ENCODE measurements around the gene SLC29A1.

The SLC29A1 gene

GRCh38 chr6:44250067-44250717 lies 26.8 kb downstream of the SLC29A1 start:
- H3K9ac ChIP-seq (ENCODE audit: insufficient read length, low read depth) = no peak overlapping the region
- no peak for DNase-seq (ENCODE audit: low read depth, low spot score)
- H3K4me3 ChIP-seq (ENCODE audit: insufficient read length, low read depth) = no peak overlapping the region
- peaks cover 79% of the 10 kb centered on the region for H3K36me3 ChIP-seq (ENCODE audit: insufficient read depth, insufficient read length, low read length)
- TF ChIP-seq ZNF274 (IDR thresholded peaks at IDR 0.05; ENCODE audit: low read depth, low read length) (no peak), SUZ12 (IDR thresholded peaks at IDR 0.05; ENCODE audit: extremely low read depth, insufficient read depth, insufficient read length) (no peak), YY1 (IDR thresholded peaks at IDR 0.05; ENCODE audit: insufficient read depth, insufficient read length) (no peak)
- H3K27me3 ChIP-seq (ENCODE audit: insufficient read depth, insufficient read length) = no peaks in the 10 kb centered on the region
- H3K4me1 ChIP-seq (ENCODE audit: insufficient read depth, insufficient read length) = no peaks in the 10 kb centered on the region
- no peaks in the 10 kb centered on the region for H3K9me3 ChIP-seq (ENCODE audit: insufficient read depth, low read length)

GRCh38 chr6:44250718-44251123 lies 27.3 kb downstream of the SLC29A1 start:
- H3K9me3 ChIP-seq (ENCODE audit: insufficient read depth, low read length) = no peaks in the 10 kb centered on the region
- H3K9ac ChIP-seq (ENCODE audit: insufficient read length, low read depth) = no peak overlapping the region
- no peak overlapping the region for H3K4me3 ChIP-seq (ENCODE audit: insufficient read length, low read depth)
- peaks cover 84% of the 10 kb centered on the region for H3K36me3 ChIP-seq (ENCODE audit: insufficient read depth, insufficient read length, low read length)
- TF ChIP-seq SUZ12 (IDR thresholded peaks at IDR 0.05; ENCODE audit: extremely low read depth, insufficient read depth, insufficient read length) = no peak
- no peak for TF ChIP-seq YY1 (IDR thresholded peaks at IDR 0.05; ENCODE audit: insufficient read depth, insufficient read length)
- TF ChIP-seq ZNF274 (IDR thresholded peaks at IDR 0.05; ENCODE audit: low read depth, low read length) = no peak
- no peaks in the 10 kb centered on the region for H3K27me3 ChIP-seq (ENCODE audit: insufficient read depth, insufficient read length)
- no peaks in the 10 kb centered on the region for H3K4me1 ChIP-seq (ENCODE audit: insufficient read depth, insufficient read length)
- no peak for DNase-seq (ENCODE audit: low read depth, low spot score)

GRCh38 chr6:44251576-44252524 lies 28.5 kb downstream of the SLC29A1 start:
- H3K9me3 ChIP-seq (ENCODE audit: insufficient read depth, low read length) = no peaks in the 10 kb centered on the region
- H3K27me3 ChIP-seq (ENCODE audit: insufficient read depth, insufficient read length) = no peaks in the 10 kb centered on the region
- H3K36me3 ChIP-seq (ENCODE audit: insufficient read depth, insufficient read length, low read length) = peaks cover 91% of the 10 kb centered on the region
- H3K9ac ChIP-seq (ENCODE audit: insufficient read length, low read depth) = no peak overlapping the region
- no peak overlapping the region for H3K4me3 ChIP-seq (ENCODE audit: insufficient read length, low read depth)
- no peak for DNase-seq (ENCODE audit: low read depth, low spot score)
- TF ChIP-seq SUZ12 (IDR thresholded peaks at IDR 0.05; ENCODE audit: extremely low read depth, insufficient read depth, insufficient read length) (no peak), YY1 (IDR thresholded peaks at IDR 0.05; ENCODE audit: insufficient read depth, insufficient read length) (no peak), ZNF274 (IDR thresholded peaks at IDR 0.05; ENCODE audit: low read depth, low read length) (no peak)
- H3K4me1 ChIP-seq (ENCODE audit: insufficient read depth, insufficient read length) = no peaks in the 10 kb centered on the region

DNA sequence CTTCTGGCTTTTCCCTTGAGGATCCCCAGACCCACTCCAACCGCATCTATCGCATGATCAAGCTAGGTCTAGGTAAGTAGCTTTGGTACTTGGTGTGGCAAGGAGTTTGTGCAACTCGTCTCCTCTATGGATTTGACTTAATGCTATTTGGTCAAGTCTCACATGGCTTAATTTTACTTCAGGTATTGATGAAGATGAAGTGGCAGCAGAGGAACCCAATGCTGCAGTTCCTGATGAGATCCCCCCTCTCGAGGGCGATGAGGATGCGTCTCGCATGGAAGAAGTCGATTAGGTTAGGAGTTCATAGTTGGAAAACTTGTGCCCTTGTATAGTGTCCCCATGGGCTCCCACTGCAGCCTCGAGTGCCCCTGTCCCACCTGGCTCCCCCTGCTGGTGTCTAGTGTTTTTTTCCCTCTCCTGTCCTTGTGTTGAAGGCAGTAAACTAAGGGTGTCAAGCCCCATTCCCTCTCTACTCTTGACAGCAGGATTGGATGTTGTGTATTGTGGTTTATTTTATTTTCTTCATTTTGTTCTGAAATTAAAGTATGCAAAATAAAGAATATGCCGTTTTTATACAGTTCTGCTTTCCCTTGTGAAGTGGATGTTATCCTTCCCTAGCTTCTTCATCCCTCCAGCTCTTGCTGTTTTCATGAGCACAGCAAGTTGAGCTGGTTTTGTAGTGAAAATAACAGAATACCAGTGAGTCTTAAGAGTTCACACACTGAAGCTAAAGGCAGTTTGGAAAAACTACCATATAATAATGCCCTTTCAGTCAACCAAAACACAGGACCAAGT lies 30.1 kb downstream of the SLC29A1 start:
- no peak for DNase-seq (ENCODE audit: low read depth, low spot score)
- TF ChIP-seq SUZ12 (IDR thresholded peaks at IDR 0.05; ENCODE audit: extremely low read depth, insufficient read depth, insufficient read length) = no peak
- TF ChIP-seq YY1 (IDR thresholded peaks at IDR 0.05; ENCODE audit: insufficient read depth, insufficient read length) = no peak
- no peak for TF ChIP-seq ZNF274 (IDR thresholded peaks at IDR 0.05; ENCODE audit: low read depth, low read length)
- H3K27me3 ChIP-seq (ENCODE audit: insufficient read depth, insufficient read length) = no peaks in the 10 kb centered on the region
- no peak overlapping the region for H3K9ac ChIP-seq (ENCODE audit: insufficient read length, low read depth)
- peaks cover 85% of the 10 kb centered on the region for H3K36me3 ChIP-seq (ENCODE audit: insufficient read depth, insufficient read length, low read length)
- no peaks in the 10 kb centered on the region for H3K9me3 ChIP-seq (ENCODE audit: insufficient read depth, low read length)
- no peak overlapping the region for H3K4me3 ChIP-seq (ENCODE audit: insufficient read length, low read depth)
- H3K4me1 ChIP-seq (ENCODE audit: insufficient read depth, insufficient read length) = peaks cover 3% of the 10 kb centered on the region

GRCh38 chr6:44254191-44255104 lies 31.1 kb downstream of the SLC29A1 start:
- TF ChIP-seq SUZ12 (IDR thresholded peaks at IDR 0.05; ENCODE audit: extremely low read depth, insufficient read depth, insufficient read length) (no peak), ZNF274 (IDR thresholded peaks at IDR 0.05; ENCODE audit: low read depth, low read length) (no peak), YY1 (IDR thresholded peaks at IDR 0.05; ENCODE audit: insufficient read depth, insufficient read length) (no peak)
- Histone ChIP-seq H3K4me3 (ENCODE audit: insufficient read length, low read depth) (no peak overlapping the region), H3K9me3 (ENCODE audit: insufficient read depth, low read length) (no peaks in the 10 kb centered on the region), H3K4me1 (ENCODE audit: insufficient read depth, insufficient read length) (peaks cover 3% of the 10 kb centered on the region), H3K36me3 (ENCODE audit: insufficient read depth, insufficient read length, low read length) (peaks cover 84% of the 10 kb centered on the region), H3K9ac (ENCODE audit: insufficient read length, low read depth) (no peak overlapping the region), H3K27me3 (ENCODE audit: insufficient read depth, insufficient read length) (no peaks in the 10 kb centered on the region)
- no peak for DNase-seq (ENCODE audit: low read depth, low spot score)

DNA sequence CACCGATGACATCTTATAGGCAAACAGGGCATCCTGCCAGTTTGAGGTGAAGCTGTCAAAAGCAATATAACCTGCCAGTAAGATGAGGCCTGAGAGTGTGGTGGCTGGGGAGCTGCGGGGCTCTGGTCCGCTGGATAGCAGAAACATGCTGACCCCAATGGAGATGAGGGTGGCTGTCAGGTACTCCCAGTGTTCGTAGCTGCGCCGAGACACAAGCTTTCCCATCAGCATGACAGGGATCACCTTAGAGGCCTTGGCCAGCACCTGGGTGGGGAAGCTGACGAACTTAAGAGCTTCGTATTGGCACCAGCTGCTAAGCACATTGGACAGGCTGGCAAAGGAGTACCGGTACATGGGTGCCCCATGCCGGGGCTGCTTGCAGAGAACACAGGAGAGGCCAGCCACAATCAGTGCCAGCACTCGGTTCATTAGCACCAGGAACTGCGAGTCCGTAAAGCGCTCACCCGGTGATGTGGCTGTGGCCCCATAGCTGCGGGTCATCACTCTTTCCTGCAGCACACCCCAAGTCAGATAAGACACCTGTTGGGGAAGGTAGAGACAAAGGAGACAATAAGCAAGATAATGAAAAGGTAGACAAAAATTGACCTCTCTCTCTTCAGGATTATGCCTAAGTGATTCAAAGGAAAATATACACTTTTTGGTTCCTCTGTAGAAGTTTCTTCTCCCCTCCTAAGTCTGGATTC lies 31.9 kb downstream of the SLC29A1 start:
- peaks cover 3% of the 10 kb centered on the region for H3K4me1 ChIP-seq (ENCODE audit: insufficient read depth, insufficient read length)
- no peaks in the 10 kb centered on the region for H3K9me3 ChIP-seq (ENCODE audit: insufficient read depth, low read length)
- no peak for TF ChIP-seq ZNF274 (IDR thresholded peaks at IDR 0.05; ENCODE audit: low read depth, low read length)
- TF ChIP-seq SUZ12 (IDR thresholded peaks at IDR 0.05; ENCODE audit: extremely low read depth, insufficient read depth, insufficient read length) = no peak
- no peak for TF ChIP-seq YY1 (IDR thresholded peaks at IDR 0.05; ENCODE audit: insufficient read depth, insufficient read length)
- no peak for DNase-seq (ENCODE audit: low read depth, low spot score)
- no peak overlapping the region for H3K4me3 ChIP-seq (ENCODE audit: insufficient read length, low read depth)
- peak overlapping the region; percentile 11 for H3K9ac ChIP-seq (ENCODE audit: insufficient read length, low read depth)
- peaks cover 84% of the 10 kb centered on the region for H3K36me3 ChIP-seq (ENCODE audit: insufficient read depth, insufficient read length, low read length)
- H3K27me3 ChIP-seq (ENCODE audit: insufficient read depth, insufficient read length) = no peaks in the 10 kb centered on the region

Data from NT2/D1 (cell line).